NCI-H1092 treated with DMSO at 0.1 percent for 48 hours (cell line): Measurements from ENCODE around the gene FKBP15.
"Not testable (repeated sequence)": the region's sequence is repeated elsewhere in the genome, so short reads cannot be mapped to it uniquely, and the experiment has no call there.

ENCODE experiments used
- DNase-seq: peaks from one replicate; lab custom pipeline; 2025; lab: John Stamatoyannopoulos, UW

Gene FKBP15

GRCh38 chr9:113221003-113221799 lies at the start of gene FKBP15, which contains the start of gene SLC31A1:
TSS of gene FKBP15 (minus strand) at chr9:113221277. CDS start at chr9:113221243, 34 bp downstream.
TSS of gene SLC31A1 (plus strand) at chr9:113221544. CDS start at chr9:113256149, 34,605 bp downstream.
- DNase-seq, result peak; percentile 97

- DNase-seq, result no peak
Observed at GRCh38 chr9:113269871-113270270, 48.8 kb upstream of the FKBP15 start.

- DNase-seq, result no peak
Observed at GRCh38 chr9:113269355-113269754, 48.3 kb upstream of the FKBP15 start.

- no peak for DNase-seq
Observed at GRCh38 chr9:113267911-113268566, 47.0 kb upstream of the FKBP15 start.

- no peak for DNase-seq
Observed at GRCh38 chr9:113266174-113266573, 45.1 kb upstream of the FKBP15 start.

GRCh38 chr9:113261917-113262671 lies 41.0 kb upstream of the FKBP15 start:
- DNase-seq, result no peak

- DNase-seq, result no peak
Observed at GRCh38 chr9:113258282-113258681, 37.2 kb upstream of the FKBP15 start.

GRCh38 chr9:113257863-113258262 lies 36.8 kb upstream of the FKBP15 start:
- no peak for DNase-seq

- no peak for DNase-seq
Observed at GRCh38 chr9:113255438-113255837, 34.4 kb upstream of the FKBP15 start.

GRCh38 chr9:113254991-113255390 lies 33.9 kb upstream of the FKBP15 start:
- DNase-seq, result no peak

GRCh38 chr9:113250807-113251206 lies 29.7 kb upstream of the FKBP15 start:
- DNase-seq, result no peak

- not testable (repeated sequence) for DNase-seq
Observed at GRCh38 chr9:113249661-113250060, 28.6 kb upstream of the FKBP15 start.

GRCh38 chr9:113247640-113248039 lies 26.6 kb upstream of the FKBP15 start:
- DNase-seq, result peak; percentile 0

GRCh38 chr9:113246928-113247327 lies 25.9 kb upstream of the FKBP15 start:
- DNase-seq, result no peak

GRCh38 chr9:113245894-113246293 lies 24.8 kb upstream of the FKBP15 start:
- no peak for DNase-seq

GRCh38 chr9:113244556-113244955 lies 23.5 kb upstream of the FKBP15 start:
- no peak for DNase-seq

- no peak for DNase-seq
Observed at GRCh38 chr9:113241161-113241560, 20.1 kb upstream of the FKBP15 start.

GRCh38 chr9:113238859-113239232 lies 17.8 kb upstream of the FKBP15 start:
- DNase-seq, result no peak

- DNase-seq, result no peak
Observed at GRCh38 chr9:113238202-113238858, 17.3 kb upstream of the FKBP15 start.

GRCh38 chr9:113237026-113237425 lies 15.9 kb upstream of the FKBP15 start:
- DNase-seq, result no peak

GRCh38 chr9:113235701-113236255 lies 14.7 kb upstream of the FKBP15 start:
- not testable (repeated sequence) for DNase-seq

GRCh38 chr9:113231701-113232100 lies 10.6 kb upstream of the FKBP15 start:
- no peak for DNase-seq
